ENCODE data around the gene PARD3B. TPM values are rescaled to one million over a fixed set of nuclear protein-coding genes. Genes with fewer than 3 reads are reported as not detected.

The PARD3B gene
- total RNA-seq, 1 experiment from 2014 or later: 3.9 TPM

DNA sequence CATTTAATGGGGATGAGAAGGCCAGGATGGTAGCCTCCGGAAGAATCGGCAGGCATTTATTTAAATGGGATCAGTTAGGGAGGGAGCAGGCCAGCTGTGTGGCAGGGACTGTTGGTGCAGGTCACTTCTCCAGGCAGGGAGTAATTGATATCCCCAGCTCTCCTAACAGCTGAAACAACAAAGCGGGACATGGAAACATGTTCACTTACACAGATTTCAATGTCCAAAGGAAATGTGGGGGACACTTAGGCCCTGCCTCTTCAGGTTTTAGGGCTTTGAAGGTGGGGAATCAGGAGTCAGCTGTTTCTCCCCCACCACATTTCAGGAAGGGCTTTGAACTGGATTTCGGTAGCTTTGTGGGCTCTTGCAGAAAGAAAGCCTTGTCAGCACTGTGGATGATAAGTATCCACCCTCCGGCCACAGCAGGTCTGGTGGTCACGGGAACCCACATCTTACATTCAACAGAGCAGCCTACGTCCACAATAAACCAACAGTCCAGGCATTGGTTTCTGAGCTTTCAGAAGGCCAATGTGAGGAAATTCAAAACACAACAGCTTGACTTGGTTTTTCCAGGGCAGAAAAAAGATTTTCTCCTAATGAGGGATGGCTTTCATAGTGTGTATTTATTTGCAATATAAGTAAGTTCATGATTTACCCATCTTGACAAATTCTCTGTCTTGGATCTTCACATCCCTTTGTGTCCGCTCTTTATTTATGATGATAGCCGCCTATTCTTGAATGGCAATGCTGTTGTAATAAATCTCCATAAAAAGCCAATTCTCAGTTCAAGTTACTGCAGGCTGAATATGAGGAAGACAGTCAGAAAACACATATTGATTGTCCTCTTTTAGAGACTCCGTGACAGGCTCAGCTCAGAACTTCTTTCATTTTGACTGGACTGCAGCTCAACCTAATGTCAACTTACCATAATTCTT is 1040.4 kb downstream of the PARD3B start:
- ChIA-PET POLR2A (ENCODE audit: unreplicated experiment) (no interaction called here), CTCF (no interaction called here)
- H3F3A ChIP-seq (ENCODE audit: low read length, unreplicated experiment): no peaks in the 10 kb centered on the region
- H4K20me1 ChIP-seq (ENCODE audit: low read length): no peaks in the 10 kb centered on the region
- no TSS peak for BruUV-seq (replicated peaks)
- DNase-seq (no peak), ATAC-seq (no peak)
- H3K9me2 ChIP-seq (replicated peaks; ENCODE audit: low read length): no peaks in the 10 kb centered on the region
- H3K79me2 ChIP-seq (ENCODE audit: low read length): no peaks in the 10 kb centered on the region
- no peak overlapping the region for H3K9ac ChIP-seq (ENCODE audit: low read length)
- no peak overlapping the region for H3K27ac ChIP-seq (ENCODE audit: low read length)
- no peak overlapping the region for H3K4me3 ChIP-seq (ENCODE audit: low read length)
- no peaks in the 10 kb centered on the region for H3K4me1 ChIP-seq (ENCODE audit: insufficient read depth, low read length)
- no peak overlapping the region for H3K4me2 ChIP-seq (ENCODE audit: low read length)
- H2AFZ ChIP-seq (ENCODE audit: low read length): no peak overlapping the region
- H3K9me3 ChIP-seq (ENCODE audit: low read length): no peaks in the 10 kb centered on the region
- no peaks in the 10 kb centered on the region for H3K27me3 ChIP-seq (ENCODE audit: low read length)
- intact Hi-C loops (cut with micrococcal nuclease): no loop called here
- no peak for TF ChIP-seq EZH2phosphoT487 (IDR thresholded peaks at IDR 0.05; ENCODE audit: borderline replicate concordance, low read length)
- TF ChIP-seq, protein P1, sequence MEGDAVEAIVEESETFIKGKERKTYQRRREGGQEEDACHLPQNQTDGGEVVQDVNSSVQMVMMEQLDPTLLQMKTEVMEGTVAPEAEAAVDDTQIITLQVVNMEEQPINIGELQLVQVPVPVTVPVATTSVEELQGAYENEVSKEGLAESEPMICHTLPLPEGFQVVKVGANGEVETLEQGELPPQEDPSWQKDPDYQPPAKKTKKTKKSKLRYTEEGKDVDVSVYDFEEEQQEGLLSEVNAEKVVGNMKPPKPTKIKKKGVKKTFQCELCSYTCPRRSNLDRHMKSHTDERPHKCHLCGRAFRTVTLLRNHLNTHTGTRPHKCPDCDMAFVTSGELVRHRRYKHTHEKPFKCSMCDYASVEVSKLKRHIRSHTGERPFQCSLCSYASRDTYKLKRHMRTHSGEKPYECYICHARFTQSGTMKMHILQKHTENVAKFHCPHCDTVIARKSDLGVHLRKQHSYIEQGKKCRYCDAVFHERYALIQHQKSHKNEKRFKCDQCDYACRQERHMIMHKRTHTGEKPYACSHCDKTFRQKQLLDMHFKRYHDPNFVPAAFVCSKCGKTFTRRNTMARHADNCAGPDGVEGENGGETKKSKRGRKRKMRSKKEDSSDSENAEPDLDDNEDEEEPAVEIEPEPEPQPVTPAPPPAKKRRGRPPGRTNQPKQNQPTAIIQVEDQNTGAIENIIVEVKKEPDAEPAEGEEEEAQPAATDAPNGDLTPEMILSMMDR (conservative IDR thresholded peaks at IDR 0.05; ENCODE audit: low read depth, low read length): no peak
- no peak for TF ChIP-seq EZH2 (IDR thresholded peaks at IDR 0.05; ENCODE audit: low read length, unreplicated experiment)
- no peaks in the 10 kb centered on the region for H3K36me3 ChIP-seq (ENCODE audit: low read depth, low read length)

DNA sequence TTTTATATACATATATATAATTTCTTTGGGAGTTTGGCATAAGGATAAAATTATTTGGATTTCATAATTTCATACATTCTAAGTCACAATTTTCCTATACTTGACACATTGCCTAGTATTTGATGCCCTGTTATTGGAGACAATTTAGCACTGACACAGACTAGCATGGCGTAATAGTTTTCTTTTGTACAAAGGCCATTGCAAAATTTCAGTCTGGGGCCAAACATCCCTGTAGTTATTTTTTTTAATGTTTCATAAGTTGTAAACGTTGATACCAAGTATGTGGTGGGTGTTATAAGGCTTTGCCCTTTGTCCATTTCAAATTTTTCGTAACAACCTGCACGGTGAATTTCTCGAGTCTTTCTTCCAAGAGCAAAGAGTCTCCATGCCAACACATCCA is 1041.4 kb downstream of the PARD3B start:
- ATAC-seq (no peak), DNase-seq (no peak)
- H4K20me1 ChIP-seq (ENCODE audit: low read length): no peaks in the 10 kb centered on the region
- no peaks in the 10 kb centered on the region for H3K9me3 ChIP-seq (ENCODE audit: low read length)
- no peak overlapping the region for H3K27ac ChIP-seq (ENCODE audit: low read length)
- ChIA-PET CTCF (no interaction called here), POLR2A (ENCODE audit: unreplicated experiment) (no interaction called here)
- no peak overlapping the region for H3K9ac ChIP-seq (ENCODE audit: low read length)
- H3K4me3 ChIP-seq (ENCODE audit: low read length): no peak overlapping the region
- intact Hi-C loops (cut with micrococcal nuclease): no loop called here
- no peaks in the 10 kb centered on the region for H3K9me2 ChIP-seq (replicated peaks; ENCODE audit: low read length)
- H3K4me1 ChIP-seq (ENCODE audit: insufficient read depth, low read length): peaks cover 9% of the 10 kb centered on the region
- TF ChIP-seq, protein P1 (conservative IDR thresholded peaks at IDR 0.05; ENCODE audit: low read depth, low read length): no peak
- TF ChIP-seq EZH2phosphoT487 (IDR thresholded peaks at IDR 0.05; ENCODE audit: borderline replicate concordance, low read length): no peak
- H3K4me2 ChIP-seq (ENCODE audit: low read length): no peak overlapping the region
- H3K79me2 ChIP-seq (ENCODE audit: low read length): no peaks in the 10 kb centered on the region
- H3K27me3 ChIP-seq (ENCODE audit: low read length): no peaks in the 10 kb centered on the region
- H3F3A ChIP-seq (ENCODE audit: low read length, unreplicated experiment): no peaks in the 10 kb centered on the region
- no TSS peak for BruUV-seq (replicated peaks)
- H3K36me3 ChIP-seq (ENCODE audit: low read depth, low read length): no peaks in the 10 kb centered on the region
- no peak overlapping the region for H2AFZ ChIP-seq (ENCODE audit: low read length)

DNA sequence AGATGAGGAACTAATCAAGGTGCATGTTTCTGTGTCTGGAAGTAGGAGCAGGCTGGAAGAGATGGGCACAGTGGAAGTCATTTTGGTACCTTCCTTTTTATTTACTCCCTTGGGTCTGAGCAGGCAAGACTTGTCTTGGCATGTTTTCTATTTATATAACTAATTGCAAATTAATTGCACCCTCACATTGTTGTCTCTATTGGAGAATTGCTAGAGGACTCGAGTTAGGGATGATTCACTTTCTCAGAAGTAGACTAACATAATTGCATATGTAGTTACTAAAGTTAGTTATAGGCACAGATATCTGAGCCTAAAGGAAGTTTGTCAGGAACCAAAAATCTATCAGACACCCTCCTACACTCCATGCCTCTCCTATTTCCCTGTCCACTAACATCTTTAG is 1044.2 kb downstream of the PARD3B start:
- Histone ChIP-seq H3K9me2 (replicated peaks; ENCODE audit: low read length) (no peaks in the 10 kb centered on the region), H3K9me3 (ENCODE audit: low read length) (no peaks in the 10 kb centered on the region), H3K4me1 (ENCODE audit: insufficient read depth, low read length) (peaks cover 10% of the 10 kb centered on the region), H3K4me2 (ENCODE audit: low read length) (no peak overlapping the region), H3F3A (ENCODE audit: low read length, unreplicated experiment) (no peaks in the 10 kb centered on the region), H2AFZ (ENCODE audit: low read length) (no peak overlapping the region), H3K4me3 (ENCODE audit: low read length) (no peak overlapping the region), H3K27me3 (ENCODE audit: low read length) (no peaks in the 10 kb centered on the region), H3K79me2 (ENCODE audit: low read length) (no peaks in the 10 kb centered on the region), H3K27ac (ENCODE audit: low read length) (no peak overlapping the region), H4K20me1 (ENCODE audit: low read length) (no peaks in the 10 kb centered on the region), H3K9ac (ENCODE audit: low read length) (no peak overlapping the region), H3K36me3 (ENCODE audit: low read depth, low read length) (no peaks in the 10 kb centered on the region)
- no peak for TF ChIP-seq EZH2 (IDR thresholded peaks at IDR 0.05; ENCODE audit: low read length, unreplicated experiment)
- TF ChIP-seq, protein P1 (conservative IDR thresholded peaks at IDR 0.05; ENCODE audit: low read depth, low read length): no peak
- no peak for TF ChIP-seq EZH2phosphoT487 (IDR thresholded peaks at IDR 0.05; ENCODE audit: borderline replicate concordance, low read length)
- no TSS peak for BruUV-seq (replicated peaks)
- ChIA-PET POLR2A (ENCODE audit: unreplicated experiment) (no interaction called here), CTCF (no interaction called here)
- intact Hi-C loops (cut with micrococcal nuclease): no loop called here
- no peak for DNase-seq
- ATAC-seq: no peak

Measured in PC-3 (cell line).